NOMO-1 treated with DMSO at 0.1 percent for 48 hours (cell line): Measurements from ENCODE around the gene CFAP74.
A peak's percentile ranks its signal among the peaks of the same experiment; 100 is the strongest.

ENCODE experiments used
- DNase-seq: peaks from one replicate; lab custom pipeline; 2025; ENCODE audit not compliant: unreplicated experiment; lab: John Stamatoyannopoulos, UW

CFAP74 gene

GRCh38 chr1:2041305-2041704 lies 37.7 kb upstream of the CFAP74 start:
- no peak for DNase-seq

DNA sequence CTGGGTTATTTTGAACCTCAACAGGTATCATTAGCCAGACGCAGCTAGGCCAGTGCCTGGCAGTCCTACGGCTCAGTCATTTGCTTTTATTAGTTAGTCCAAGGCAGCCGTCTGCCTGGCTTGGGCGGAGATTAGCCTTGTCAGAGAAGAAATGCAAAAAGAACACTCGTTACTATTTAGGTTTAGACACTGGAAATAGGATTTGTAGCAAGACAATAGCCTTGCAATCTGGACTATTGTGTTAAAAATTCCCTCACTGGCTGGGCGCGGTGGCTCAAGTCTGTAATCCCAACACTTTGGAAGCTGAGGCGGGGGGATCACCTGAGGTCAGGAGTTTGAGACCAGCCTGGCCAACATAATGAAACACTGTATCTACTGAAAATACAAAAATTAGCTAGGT lies 35.7 kb upstream of the CFAP74 start:
- no peak for DNase-seq

DNA sequence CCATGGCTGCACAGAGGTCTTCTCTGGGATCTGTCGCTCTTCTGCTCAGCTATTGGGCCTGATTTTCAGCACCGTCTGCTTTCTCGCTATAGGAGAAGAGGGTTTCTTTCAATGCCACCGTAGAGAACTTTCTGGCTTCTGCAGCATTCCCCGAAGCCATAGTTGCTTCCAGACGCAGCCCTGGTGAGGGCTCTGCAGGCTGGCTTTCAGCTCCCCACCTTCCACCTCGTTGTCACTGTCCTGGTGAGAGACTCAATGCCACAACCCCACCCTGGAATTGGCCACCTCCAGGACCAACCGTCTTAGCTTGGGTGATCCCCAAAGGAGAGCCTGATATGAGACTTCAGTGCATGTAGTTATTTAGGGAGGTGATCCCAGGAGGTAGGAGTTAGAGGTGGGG lies 34.6 kb upstream of the CFAP74 start:
- DNase-seq = no peak

DNA sequence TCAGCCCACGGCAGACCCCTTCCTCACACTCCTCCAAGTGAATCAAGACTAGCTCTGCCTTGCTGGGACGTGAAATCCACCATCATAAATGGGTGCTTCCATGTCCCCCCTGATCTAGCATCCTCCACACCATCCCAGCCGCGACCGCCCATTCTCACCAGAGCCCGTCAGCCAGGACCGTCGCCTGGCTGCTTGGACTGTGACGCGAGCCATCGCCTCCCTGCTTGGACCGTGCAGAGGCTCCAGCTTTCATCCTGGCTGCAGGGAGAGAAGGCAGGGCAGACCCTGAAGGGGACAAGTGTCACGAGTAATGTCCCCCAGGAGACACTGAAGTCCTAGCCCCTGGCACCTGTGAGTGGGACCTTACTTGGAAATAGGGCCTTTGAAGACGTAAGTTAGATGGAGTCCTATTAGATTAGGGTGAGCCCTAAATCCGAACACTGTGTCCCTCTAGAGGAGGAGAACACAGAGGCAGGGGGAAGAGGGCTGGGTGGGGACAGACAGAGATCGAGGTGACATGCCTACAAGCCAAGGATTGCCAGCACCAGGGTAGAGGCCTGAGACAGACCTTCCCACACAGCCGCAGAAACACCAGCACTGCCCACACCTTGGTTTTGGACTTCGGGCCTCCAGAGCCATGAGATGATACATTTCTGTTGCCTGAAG lies 33.9 kb upstream of the CFAP74 start:
- DNase-seq = no peak

- no peak for DNase-seq
Observed at GRCh38 chr1:2036287-2036686, 32.7 kb upstream of the CFAP74 start.

DNA sequence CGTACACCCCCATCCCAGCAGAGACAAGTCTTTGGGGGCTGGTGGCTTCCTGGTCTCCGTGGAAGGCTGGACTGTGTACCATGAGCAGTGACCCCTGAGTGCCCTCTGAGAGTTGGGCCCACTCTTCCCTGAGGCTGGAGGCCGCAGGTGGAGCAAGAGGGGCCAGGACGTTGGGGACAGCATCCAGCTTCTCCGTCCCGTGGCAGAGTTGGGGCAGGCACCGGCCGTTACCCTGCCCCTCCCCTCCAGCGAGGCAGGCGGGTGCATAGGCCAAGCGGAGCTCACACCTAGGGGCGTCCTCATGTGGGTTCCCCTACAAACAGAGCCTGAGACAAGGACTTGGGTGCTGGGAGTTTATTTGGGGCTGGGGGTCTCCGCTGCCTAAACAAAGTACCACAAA lies 29.6 kb upstream of the CFAP74 start:
- DNase-seq = no peak

- no peak for DNase-seq
Observed at GRCh38 chr1:2032737-2033136, 29.2 kb upstream of the CFAP74 start.

- DNase-seq = no peak
Observed at GRCh38 chr1:2031546-2032540, 28.3 kb upstream of the CFAP74 start.

DNA sequence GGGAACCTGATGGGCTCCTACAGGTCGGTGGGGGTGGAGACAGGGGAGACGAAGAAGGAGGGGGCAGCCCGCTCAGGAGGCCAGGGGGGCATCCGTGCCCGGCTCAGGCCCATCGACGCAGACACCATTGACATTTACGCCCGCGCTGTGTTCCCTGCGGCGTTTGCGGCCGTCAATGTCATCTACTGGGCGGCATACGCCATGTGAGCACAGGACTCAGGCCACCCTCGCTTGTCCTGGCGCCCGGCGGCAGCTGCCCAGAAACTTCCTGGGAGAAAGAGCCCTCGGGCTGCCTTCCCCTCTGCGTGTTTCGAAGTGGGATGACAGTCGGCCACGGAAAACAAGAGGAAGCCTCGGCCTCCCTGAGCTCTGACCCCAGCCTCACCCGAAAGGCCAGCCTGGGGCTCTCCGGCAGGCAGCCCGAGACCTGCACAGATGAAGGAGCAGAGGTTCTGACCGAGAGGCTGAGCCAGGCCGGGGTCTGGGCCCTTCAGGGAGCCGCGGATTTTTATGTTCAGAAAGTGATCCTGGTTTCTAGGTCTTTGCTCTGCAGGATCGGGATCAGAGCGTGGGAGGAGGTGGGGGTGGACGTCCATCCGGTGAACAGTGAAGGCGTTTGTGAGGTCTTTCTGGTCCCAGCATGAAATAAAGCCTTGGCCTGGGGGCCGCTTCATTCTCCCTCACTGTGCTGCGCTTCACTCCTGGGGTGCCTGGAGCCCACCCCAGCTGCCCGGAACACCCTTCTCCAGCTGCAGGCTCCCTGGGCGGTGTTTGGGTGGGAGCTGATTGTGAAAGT lies 26.7 kb upstream of the CFAP74 start:
- no peak for DNase-seq

DNA sequence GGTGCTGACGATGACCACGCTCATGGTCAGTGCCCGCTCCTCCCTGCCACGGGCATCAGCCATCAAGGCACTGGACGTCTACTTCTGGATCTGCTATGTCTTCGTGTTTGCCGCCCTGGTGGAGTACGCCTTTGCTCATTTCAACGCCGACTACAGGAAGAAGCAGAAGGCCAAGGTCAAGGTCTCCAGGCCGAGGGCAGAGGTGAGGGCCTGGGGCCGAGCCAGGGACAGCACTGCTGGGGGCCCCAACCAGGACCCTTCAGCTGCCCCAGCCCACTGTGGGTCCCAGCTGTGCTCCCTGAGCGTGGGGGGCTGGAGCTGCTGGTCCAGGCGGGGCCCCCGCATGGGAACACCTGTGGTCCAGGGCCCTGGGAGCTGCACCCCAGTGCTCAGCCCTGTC lies 26.0 kb upstream of the CFAP74 start:
- no peak for DNase-seq

DNA sequence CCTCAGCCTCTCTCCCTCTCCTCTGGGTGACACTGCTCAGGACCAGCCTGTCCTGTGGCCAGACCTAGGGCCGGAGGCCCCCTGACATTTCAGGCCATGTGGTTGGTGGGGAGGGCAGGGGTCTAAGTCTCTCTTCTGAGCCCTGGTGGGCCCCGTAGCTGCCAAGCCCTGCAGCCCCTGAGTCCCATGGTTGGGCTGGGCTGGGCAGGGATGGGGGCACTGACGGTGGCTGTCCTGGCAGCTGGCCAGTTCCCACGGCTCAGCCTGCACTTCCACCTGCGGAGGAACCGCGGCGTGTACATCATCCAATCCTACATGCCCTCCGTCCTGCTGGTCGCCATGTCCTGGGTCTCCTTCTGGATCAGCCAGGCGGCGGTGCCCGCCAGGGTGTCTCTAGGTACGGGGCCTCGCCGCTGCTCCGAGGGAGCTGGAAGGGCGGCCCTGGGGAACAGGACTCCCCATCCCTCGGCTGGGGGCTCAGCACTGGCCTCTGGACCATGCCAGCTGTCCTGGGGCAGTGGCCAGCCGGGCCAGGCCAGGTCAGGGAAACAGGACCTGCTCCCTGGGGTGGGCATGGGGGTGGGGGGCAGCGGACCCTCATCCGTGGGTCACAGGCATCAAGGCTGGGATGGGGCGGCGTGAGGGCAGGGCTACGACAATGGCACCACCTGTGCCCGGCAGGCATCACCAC lies 25.4 kb upstream of the CFAP74 start:
- DNase-seq = no peak

DNA sequence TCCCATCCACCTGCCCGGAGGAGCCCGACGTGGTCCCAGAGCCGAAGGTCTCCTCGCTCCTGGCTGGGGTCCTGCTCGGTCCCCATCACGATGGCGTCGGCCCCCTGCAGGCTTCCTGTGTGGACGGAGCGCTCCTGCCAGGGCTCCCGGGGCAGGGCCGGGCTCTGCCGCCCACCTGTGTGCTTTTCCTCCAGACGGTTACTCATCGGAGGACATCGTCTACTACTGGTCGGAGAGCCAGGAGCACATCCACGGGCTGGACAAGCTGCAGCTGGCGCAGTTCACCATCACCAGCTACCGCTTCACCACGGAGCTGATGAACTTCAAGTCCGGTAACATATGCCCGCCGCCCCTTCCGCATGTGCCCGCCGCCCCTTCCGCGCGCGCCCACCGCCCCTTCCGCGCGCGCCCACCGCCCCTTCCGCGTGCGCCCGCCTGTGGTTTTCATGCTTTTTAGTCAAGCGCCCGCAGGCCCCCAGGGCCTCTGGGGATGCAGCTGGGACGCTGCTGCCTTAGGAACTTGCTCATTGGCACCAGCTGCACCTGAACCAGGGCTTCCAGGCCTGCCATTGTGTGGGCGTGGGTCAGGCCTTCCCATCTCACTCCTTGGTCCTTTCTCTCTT lies 24.5 kb upstream of the CFAP74 start:
- no peak for DNase-seq

DNA sequence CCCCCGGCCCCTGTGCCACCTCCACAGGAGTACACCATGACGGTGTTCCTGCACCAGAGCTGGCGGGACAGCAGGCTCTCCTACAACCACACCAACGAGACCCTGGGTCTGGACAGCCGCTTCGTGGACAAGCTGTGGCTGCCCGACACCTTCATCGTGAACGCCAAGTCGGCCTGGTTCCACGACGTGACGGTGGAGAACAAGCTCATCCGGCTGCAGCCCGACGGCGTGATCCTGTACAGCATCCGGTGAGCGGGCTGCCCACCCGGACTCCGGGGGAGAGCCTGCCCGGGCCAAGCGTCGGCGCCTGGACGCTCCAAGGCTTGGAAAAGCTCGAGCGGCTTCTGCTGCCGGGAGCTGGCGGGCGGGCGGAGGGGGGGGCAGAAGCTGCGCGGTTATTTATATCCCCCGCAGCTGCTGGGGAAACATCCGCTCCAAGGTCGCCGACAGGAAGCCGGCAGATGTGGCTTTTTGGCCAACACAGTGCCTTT lies 21.9 kb upstream of the CFAP74 start:
- peak; percentile 11 for DNase-seq

DNA sequence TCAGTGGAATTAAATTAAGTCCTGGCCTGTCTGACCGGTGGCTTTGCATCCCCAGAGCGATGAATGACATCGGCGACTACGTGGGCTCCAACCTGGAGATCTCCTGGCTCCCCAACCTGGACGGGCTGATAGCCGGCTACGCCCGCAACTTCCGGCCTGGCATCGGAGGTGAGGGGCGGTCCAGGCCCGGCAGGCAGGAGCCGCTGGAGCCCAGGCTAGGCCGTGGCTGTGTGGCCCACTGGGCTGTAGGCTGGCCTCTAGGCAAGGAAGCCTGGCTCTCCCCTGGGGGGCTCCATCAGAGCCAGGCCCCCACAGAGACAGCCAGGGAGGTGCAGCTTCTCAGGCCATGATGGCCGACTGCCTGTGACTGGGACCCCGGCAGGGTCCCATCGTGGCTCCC lies 21.3 kb upstream of the CFAP74 start:
- no peak for DNase-seq

GRCh38 chr1:2024451-2024850 lies 20.9 kb upstream of the CFAP74 start:
- DNase-seq = no peak

GRCh38 chr1:2023187-2023586 lies 19.6 kb upstream of the CFAP74 start:
- DNase-seq = no peak

GRCh38 chr1:2022063-2022770 lies 18.6 kb upstream of the CFAP74 start:
- no peak for DNase-seq

- no peak for DNase-seq
Observed at GRCh38 chr1:2021550-2021949, 18.0 kb upstream of the CFAP74 start.

GRCh38 chr1:2020310-2020655 lies 16.7 kb upstream of the CFAP74 start:
- DNase-seq = no peak
